SK-N-SH (cell line): ENCODE results near the gene WDR90. TPM values are rescaled to one million over a fixed set of nuclear protein-coding genes. Genes with fewer than 3 reads are reported as not detected.

ENCODE experiments used
- CTCF ChIA-PET: fragments of 300-600, 350-600 bp; formaldehyde crosslinking; extraction: SDS; loops from one replicate; lab custom pipeline; 2021; lab: Yijun Ruan, JAX
- POLR2A ChIA-PET: fragments of 350-600 bp; sonication (Branson Sonifier 250); formaldehyde crosslinking; extraction: SDS; loops from one replicate; lab custom pipeline; 2020; ENCODE audit warnings: antibody characterized with exemption, inconsistent platforms; lab: Yijun Ruan, JAX
- DNase-seq: peaks from one replicate; pipeline ENCODE4 v3.0.0; 2012
- H2AFZ ChIP-seq: fragments of 200-600 bp; sonication (generic); 2 replicates; pipeline ENCODE4 v1.8.1; 2016; ENCODE audit warnings: antibody characterized with exemption, mild to moderate bottlenecking, low read depth
- H3F3A ChIP-seq: fragments of 200-600 bp; sonication (generic); replicated peaks from 2 replicates; pipeline ENCODE3; 2016; ENCODE audit warnings: antibody characterized with exemption, mild to moderate bottlenecking; ENCODE audit not compliant: insufficient read depth
- H3K27ac ChIP-seq, 2 experiments: fragments of 200-500 bp in 1 of 2; fragments of 200-600 bp in 1 of 2; sonication (Bioruptor generic) in 1 of 2; sonication (generic), shearing (Covaris generic) in 1 of 2; 2 replicates each; pipeline versions ENCODE4 v1.5.1 to v1.6.1; 2014 to 2016; ENCODE audit warnings: low read depth in 2 of 2, inconsistent platforms in 1 of 2, low read length in 1 of 2, mild to moderate bottlenecking in 1 of 2, mixed read lengths in 1 of 2
- H3K27me3 ChIP-seq: fragments of 200-600 bp; sonication (generic), shearing (Covaris generic); 2 replicates; pipeline ENCODE4 v1.6.1; 2016; ENCODE audit warnings: mixed run types; ENCODE audit not compliant: insufficient read depth
- H3K36me3 ChIP-seq, 2 experiments: fragments of 200-500 bp in 1 of 2; fragments of 200-600 bp in 1 of 2; sonication (Bioruptor generic) in 1 of 2; sonication (generic) in 1 of 2; replicated peaks in 1 of 2; 2 replicates each; pipeline versions ENCODE3 to v1.5.1; 2014 to 2016; ENCODE audit warnings: low read length in 1 of 2, mild to moderate bottlenecking in 1 of 2; ENCODE audit not compliant: insufficient read depth in 2 of 2, control insufficient read depth in 1 of 2
- H3K4me1 ChIP-seq, 2 experiments: fragments of 200-500 bp in 1 of 2; fragments of 200-600 bp in 1 of 2; sonication (Bioruptor generic) in 1 of 2; sonication (generic), shearing (Covaris generic) in 1 of 2; 2 replicates each; pipeline versions ENCODE4 v1.5.1 to v1.6.1; 2014 to 2016; ENCODE audit warnings: low read depth in 1 of 2, low read length in 1 of 2, mixed run types in 1 of 2; ENCODE audit not compliant: insufficient read depth in 2 of 2, control insufficient read depth in 1 of 2
- H3K4me2 ChIP-seq: fragments of 200-600 bp; sonication (generic), shearing (Covaris generic); 2 replicates; pipeline ENCODE4 v1.6.1; 2017; ENCODE audit warnings: mixed run types
- H3K4me3 ChIP-seq, 2 experiments: fragments of 200-500 bp in 1 of 2; fragments of 200-600 bp in 1 of 2; sonication (Bioruptor generic) in 1 of 2; sonication (generic), shearing (Covaris generic) in 1 of 2; 2 replicates each; pipeline versions ENCODE4 v1.5.1 to v1.8.1; 2014 to 2016; ENCODE audit warnings: low read depth in 2 of 2, inconsistent platforms in 1 of 2, low read length in 1 of 2, mild to moderate bottlenecking in 1 of 2, mixed read lengths in 1 of 2, moderate library complexity in 1 of 2
- H3K79me2 ChIP-seq: fragments of 200-600 bp; sonication (generic); 2 replicates; pipeline ENCODE4 v1.8.1; 2017; ENCODE audit warnings: mild to moderate bottlenecking; ENCODE audit not compliant: insufficient read depth
- H3K9ac ChIP-seq: fragments of 200-600 bp; sonication (generic); 2 replicates; pipeline ENCODE4 v1.6.1; 2017; ENCODE audit warnings: mixed run types
- H3K9me2 ChIP-seq: fragments of 200-600 bp; sonication (generic); 2 replicates; pipeline ENCODE4 v1.6.1; 2017; ENCODE audit warnings: mixed run types
- H3K9me3 ChIP-seq: fragments of 200-600 bp; sonication (generic); 2 replicates; pipeline ENCODE4 v1.6.1; 2017; ENCODE audit warnings: mixed run types, mild to moderate bottlenecking, moderate library complexity
- H4K20me1 ChIP-seq: fragments of 200-600 bp; sonication (generic); 2 replicates; pipeline ENCODE4 v1.6.1; 2017; ENCODE audit warnings: mild to moderate bottlenecking, mixed run types; ENCODE audit not compliant: insufficient read depth
- CTCF ChIP-seq: fragments of 200-600 bp; sonication (generic); IDR thresholded peaks from 2 replicates; pipeline ENCODE4 v1.6.1; 2017; ENCODE audit warnings: antibody characterized with exemption, mild to moderate bottlenecking, moderate library complexity
- FOSL2 ChIP-seq: IDR thresholded peaks from 2 replicates; pipeline ENCODE4 v1.4.0; 2012; ENCODE audit warnings: low read depth, mild to moderate bottlenecking, moderate library complexity, borderline replicate concordance
- GABPA ChIP-seq: IDR thresholded peaks from 2 replicates; pipeline ENCODE4 v1.4.0; 2012; ENCODE audit warnings: low read depth, mild to moderate bottlenecking
- NFIC ChIP-seq: IDR thresholded peaks from 2 replicates; pipeline ENCODE4 v1.4.0; 2012; ENCODE audit warnings: borderline replicate concordance
- NRF1 ChIP-seq: IDR thresholded peaks from 2 replicates; pipeline ENCODE4 v1.6.1; 2012; ENCODE audit warnings: low read depth, mild to moderate bottlenecking, low read length
- POLR2AphosphoS5 ChIP-seq: IDR thresholded peaks from 2 replicates; pipeline ENCODE4 v1.6.1; 2012; ENCODE audit warnings: low read depth, low read length
- RAD21 ChIP-seq: IDR thresholded peaks from 2 replicates; pipeline ENCODE4 v1.6.1; 2012; ENCODE audit warnings: mild to moderate bottlenecking, low read length
- RXRA ChIP-seq: IDR thresholded peaks from 2 replicates; pipeline ENCODE4 v1.4.0; 2012; ENCODE audit warnings: low read depth, mild to moderate bottlenecking, borderline replicate concordance
- SMC3 ChIP-seq: IDR thresholded peaks from 2 replicates; pipeline ENCODE4 v1.6.1; 2012; ENCODE audit warnings: low read depth, low read length, improper control_type of control experiment
- TEAD4 ChIP-seq: IDR thresholded peaks from 2 replicates; pipeline ENCODE4 v1.4.0; 2012; ENCODE audit warnings: mild to moderate bottlenecking, borderline replicate concordance; ENCODE audit not compliant: insufficient read depth
- YY1 ChIP-seq: IDR thresholded peaks from 2 replicates; pipeline ENCODE4 v1.4.0; 2012; ENCODE audit warnings: low read depth, mild to moderate bottlenecking
- WGBS: methylation state at CpG from one replicate; pipeline ENCODE4 v1.1.6; 2017; ENCODE audit warnings: low lambda C conversion rate; 5-methylcytosine and 5-hydroxymethylcytosine counted together
- polyA plus RNA-seq, 3 experiments: library from polyadenylated mRNA; depleted of rRNA; stranded (reverse); fragments of >200 nt; gene quantifications; 2 replicates each; pipeline ENCODE4 v1.2.3, GENCODE V29; 2012
- TF ChIP-seq, protein P1 (sequence below): fragments of 150-350 bp; IDR thresholded peaks from 2 replicates; pipeline ENCODE4 v1.6.1; 2017; ENCODE audit warnings: antibody characterized with exemption, low read length, low read depth, borderline replicate concordance
- TF ChIP-seq, protein P2 (sequence below): IDR thresholded peaks from 2 replicates; pipeline ENCODE4 v1.4.0; 2012; ENCODE audit warnings: low read depth
- TF ChIP-seq, protein P3 (sequence below): IDR thresholded peaks from 2 replicates; pipeline ENCODE4 v1.4.0; 2012; ENCODE audit warnings: low read depth, borderline replicate concordance

WDR90 gene
- polyA plus RNA-seq, 1 of the 3 experiments (the other 2 are of a cell fraction), result 32.0 TPM

DNA sequence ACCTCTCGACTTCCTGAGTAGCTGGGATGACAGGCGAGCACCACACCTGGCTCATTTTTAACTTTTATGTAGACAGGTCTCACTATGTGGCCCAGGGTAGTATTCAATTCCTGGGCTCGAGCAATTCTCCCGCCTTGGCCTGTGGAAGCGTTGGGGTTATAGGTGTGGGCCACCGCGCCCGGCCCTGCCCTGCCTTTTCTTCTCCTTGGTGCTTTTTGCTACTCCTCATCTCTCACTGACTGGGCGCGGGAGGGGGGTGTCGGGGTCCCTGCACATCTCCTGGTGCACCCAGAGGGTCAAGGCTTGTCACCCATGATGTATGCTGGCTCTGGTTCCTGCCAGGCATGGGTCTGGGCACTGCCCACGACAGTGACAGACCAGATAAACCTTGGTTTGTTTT, 4.6 kb upstream of the WDR90 start:
- H3K36me3 ChIP-seq, result no peaks in the 10 kb centered on the region
- no peaks in the 10 kb centered on the region for H3K9me2 ChIP-seq
- H3K9me3 ChIP-seq, result no peaks in the 10 kb centered on the region
- peaks cover 9% of the 10 kb centered on the region for H3F3A ChIP-seq
- H3K27ac ChIP-seq, result no peak overlapping the region
- TF ChIP-seq, protein P1, sequence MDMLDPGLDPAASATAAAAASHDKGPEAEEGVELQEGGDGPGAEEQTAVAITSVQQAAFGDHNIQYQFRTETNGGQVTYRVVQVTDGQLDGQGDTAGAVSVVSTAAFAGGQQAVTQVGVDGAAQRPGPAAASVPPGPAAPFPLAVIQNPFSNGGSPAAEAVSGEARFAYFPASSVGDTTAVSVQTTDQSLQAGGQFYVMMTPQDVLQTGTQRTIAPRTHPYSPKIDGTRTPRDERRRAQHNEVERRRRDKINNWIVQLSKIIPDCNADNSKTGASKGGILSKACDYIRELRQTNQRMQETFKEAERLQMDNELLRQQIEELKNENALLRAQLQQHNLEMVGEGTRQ, result no peak
- TF ChIP-seq, protein P2, sequence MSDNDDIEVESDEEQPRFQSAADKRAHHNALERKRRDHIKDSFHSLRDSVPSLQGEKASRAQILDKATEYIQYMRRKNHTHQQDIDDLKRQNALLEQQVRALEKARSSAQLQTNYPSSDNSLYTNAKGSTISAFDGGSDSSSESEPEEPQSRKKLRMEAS, result no peak
- TF ChIP-seq SMC3, result no peak
- TF ChIP-seq, protein P3, sequence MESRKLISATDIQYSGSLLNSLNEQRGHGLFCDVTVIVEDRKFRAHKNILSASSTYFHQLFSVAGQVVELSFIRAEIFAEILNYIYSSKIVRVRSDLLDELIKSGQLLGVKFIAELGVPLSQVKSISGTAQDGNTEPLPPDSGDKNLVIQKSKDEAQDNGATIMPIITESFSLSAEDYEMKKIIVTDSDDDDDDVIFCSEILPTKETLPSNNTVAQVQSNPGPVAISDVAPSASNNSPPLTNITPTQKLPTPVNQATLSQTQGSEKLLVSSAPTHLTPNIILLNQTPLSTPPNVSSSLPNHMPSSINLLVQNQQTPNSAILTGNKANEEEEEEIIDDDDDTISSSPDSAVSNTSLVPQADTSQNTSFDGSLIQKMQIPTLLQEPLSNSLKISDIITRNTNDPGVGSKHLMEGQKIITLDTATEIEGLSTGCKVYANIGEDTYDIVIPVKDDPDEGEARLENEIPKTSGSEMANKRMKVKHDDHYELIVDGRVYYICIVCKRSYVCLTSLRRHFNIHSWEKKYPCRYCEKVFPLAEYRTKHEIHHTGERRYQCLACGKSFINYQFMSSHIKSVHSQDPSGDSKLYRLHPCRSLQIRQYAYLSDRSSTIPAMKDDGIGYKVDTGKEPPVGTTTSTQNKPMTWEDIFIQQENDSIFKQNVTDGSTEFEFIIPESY, result no peak
- TF ChIP-seq YY1, result no peak
- no peak for TF ChIP-seq NRF1
- no peak for TF ChIP-seq CTCF
- TF ChIP-seq RAD21, result no peak
- TF ChIP-seq POLR2AphosphoS5, result no peak
- TF ChIP-seq RXRA, result no peak
- no peak for TF ChIP-seq NFIC
- no peak for TF ChIP-seq TEAD4
- no peak for TF ChIP-seq FOSL2
- TF ChIP-seq GABPA, result no peak
- no peak for DNase-seq
- WGBS, result 95% methylated on average over 12 of the region's 12 CpGs
- no peak overlapping the region for H3K4me2 ChIP-seq
- peaks cover 10 to 30% of the 10 kb centered on the region in 2 experiments; a peak in 2 of 4 replicates for H3K4me1 ChIP-seq
- H3K79me2 ChIP-seq, result peaks cover 23% of the 10 kb centered on the region; the same call in 1 of the 2 replicates
- POLR2A ChIA-PET, result no interaction called here
- CTCF ChIA-PET, result no interaction called here
- H2AFZ ChIP-seq, result no peak overlapping the region
- H3K9ac ChIP-seq, result no peak overlapping the region
- H3K4me3 ChIP-seq, result no peak overlapping the region
- no peaks in the 10 kb centered on the region for H4K20me1 ChIP-seq
- H3K27me3 ChIP-seq, result no peaks in the 10 kb centered on the region
